Measurements from ENCODE around the gene RAPGEF6.

RAPGEF6 gene

GRCh38 chr5:131630208-131630962 lies 4.6 kb downstream of the RAPGEF6 start:
- H3K9me2 ChIP-seq (replicated peaks; ENCODE audit: control insufficient read depth, low read length) = no peaks in the 10 kb centered on the region
- no peaks in the 10 kb centered on the region for H3K9me3 ChIP-seq (ENCODE audit: control insufficient read depth, insufficient read depth, low read length)
- TF ChIP-seq, protein P1, sequence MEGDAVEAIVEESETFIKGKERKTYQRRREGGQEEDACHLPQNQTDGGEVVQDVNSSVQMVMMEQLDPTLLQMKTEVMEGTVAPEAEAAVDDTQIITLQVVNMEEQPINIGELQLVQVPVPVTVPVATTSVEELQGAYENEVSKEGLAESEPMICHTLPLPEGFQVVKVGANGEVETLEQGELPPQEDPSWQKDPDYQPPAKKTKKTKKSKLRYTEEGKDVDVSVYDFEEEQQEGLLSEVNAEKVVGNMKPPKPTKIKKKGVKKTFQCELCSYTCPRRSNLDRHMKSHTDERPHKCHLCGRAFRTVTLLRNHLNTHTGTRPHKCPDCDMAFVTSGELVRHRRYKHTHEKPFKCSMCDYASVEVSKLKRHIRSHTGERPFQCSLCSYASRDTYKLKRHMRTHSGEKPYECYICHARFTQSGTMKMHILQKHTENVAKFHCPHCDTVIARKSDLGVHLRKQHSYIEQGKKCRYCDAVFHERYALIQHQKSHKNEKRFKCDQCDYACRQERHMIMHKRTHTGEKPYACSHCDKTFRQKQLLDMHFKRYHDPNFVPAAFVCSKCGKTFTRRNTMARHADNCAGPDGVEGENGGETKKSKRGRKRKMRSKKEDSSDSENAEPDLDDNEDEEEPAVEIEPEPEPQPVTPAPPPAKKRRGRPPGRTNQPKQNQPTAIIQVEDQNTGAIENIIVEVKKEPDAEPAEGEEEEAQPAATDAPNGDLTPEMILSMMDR (IDR thresholded peaks at IDR 0.05; ENCODE audit: low read depth, low read length, poor library complexity, severe bottlenecking) = no peak
- TF ChIP-seq EZH2phosphoT487 (IDR thresholded peaks at IDR 0.05; ENCODE audit: borderline replicate concordance, low read length) = no peak
- peaks cover 49% of the 10 kb centered on the region for H4K20me1 ChIP-seq (ENCODE audit: control insufficient read depth, insufficient read depth, low read depth, low read length)
- H3K27me3 ChIP-seq (ENCODE audit: control insufficient read depth, low read length) = no peaks in the 10 kb centered on the region
- H3K79me2 ChIP-seq (ENCODE audit: control insufficient read depth, low read length) = peaks cover 97% of the 10 kb centered on the region
- peaks cover 52% of the 10 kb centered on the region for H3K4me1 ChIP-seq (ENCODE audit: control insufficient read depth, low read length)
- H3K36me3 ChIP-seq (ENCODE audit: control insufficient read depth, low read length) = peaks cover 81% of the 10 kb centered on the region
- H3K4me3 ChIP-seq (ENCODE audit: low read length) = no peak overlapping the region
- H3F3A ChIP-seq (ENCODE audit: control insufficient read depth, insufficient read depth) = peaks cover 9% of the 10 kb centered on the region; the same call in 1 of the 2 replicates
- H3K27ac ChIP-seq (ENCODE audit: low read depth, low read length) = no peak overlapping the region
- peak overlapping the region; percentile 83 for H3K4me2 ChIP-seq (ENCODE audit: low read length)

DNA sequence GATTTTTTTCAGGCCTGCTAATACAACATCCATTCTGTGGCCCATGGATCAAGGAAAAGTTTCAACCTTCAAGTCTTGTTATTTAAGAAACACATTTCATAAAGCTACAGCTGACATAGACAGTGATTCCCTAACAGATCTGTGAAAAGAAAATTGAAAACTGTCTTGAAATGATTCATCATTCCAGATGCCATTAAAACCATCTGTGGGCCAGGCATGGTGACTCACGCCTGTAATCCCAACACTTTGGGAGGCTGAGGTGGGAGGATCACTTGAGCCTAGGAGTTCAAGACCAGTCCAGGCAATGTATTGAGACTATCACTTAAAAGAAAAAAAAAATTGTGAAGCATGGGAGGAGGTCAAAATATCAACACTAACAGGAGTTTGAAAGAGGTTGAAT lies 6.0 kb downstream of the RAPGEF6 start:
- peaks cover 100% of the 10 kb centered on the region for H3K79me2 ChIP-seq (ENCODE audit: control insufficient read depth, low read length)
- H3K27ac ChIP-seq (ENCODE audit: low read depth, low read length) = no peak overlapping the region
- H3K27me3 ChIP-seq (ENCODE audit: control insufficient read depth, low read length) = no peaks in the 10 kb centered on the region
- TF ChIP-seq EZH2phosphoT487 (IDR thresholded peaks at IDR 0.05; ENCODE audit: borderline replicate concordance, low read length) = no peak
- TF ChIP-seq, protein P1 (IDR thresholded peaks at IDR 0.05; ENCODE audit: low read depth, low read length, poor library complexity, severe bottlenecking) = no peak
- peaks cover 6% of the 10 kb centered on the region; the same call in 1 of the 2 replicates for H3F3A ChIP-seq (ENCODE audit: control insufficient read depth, insufficient read depth)
- no peaks in the 10 kb centered on the region for H3K9me3 ChIP-seq (ENCODE audit: control insufficient read depth, insufficient read depth, low read length)
- peaks cover 84% of the 10 kb centered on the region for H3K36me3 ChIP-seq (ENCODE audit: control insufficient read depth, low read length)
- H3K4me2 ChIP-seq (ENCODE audit: low read length) = 0 out of 2 replicates have a peak overlapping the region, but pooled peaks have one; percentile 0
- no peaks in the 10 kb centered on the region for H3K9me2 ChIP-seq (replicated peaks; ENCODE audit: control insufficient read depth, low read length)
- peaks cover 52% of the 10 kb centered on the region for H3K4me1 ChIP-seq (ENCODE audit: control insufficient read depth, low read length)
- H4K20me1 ChIP-seq (ENCODE audit: control insufficient read depth, insufficient read depth, low read depth, low read length) = peaks cover 59% of the 10 kb centered on the region
- no peak overlapping the region for H3K4me3 ChIP-seq (ENCODE audit: low read length)

DNA sequence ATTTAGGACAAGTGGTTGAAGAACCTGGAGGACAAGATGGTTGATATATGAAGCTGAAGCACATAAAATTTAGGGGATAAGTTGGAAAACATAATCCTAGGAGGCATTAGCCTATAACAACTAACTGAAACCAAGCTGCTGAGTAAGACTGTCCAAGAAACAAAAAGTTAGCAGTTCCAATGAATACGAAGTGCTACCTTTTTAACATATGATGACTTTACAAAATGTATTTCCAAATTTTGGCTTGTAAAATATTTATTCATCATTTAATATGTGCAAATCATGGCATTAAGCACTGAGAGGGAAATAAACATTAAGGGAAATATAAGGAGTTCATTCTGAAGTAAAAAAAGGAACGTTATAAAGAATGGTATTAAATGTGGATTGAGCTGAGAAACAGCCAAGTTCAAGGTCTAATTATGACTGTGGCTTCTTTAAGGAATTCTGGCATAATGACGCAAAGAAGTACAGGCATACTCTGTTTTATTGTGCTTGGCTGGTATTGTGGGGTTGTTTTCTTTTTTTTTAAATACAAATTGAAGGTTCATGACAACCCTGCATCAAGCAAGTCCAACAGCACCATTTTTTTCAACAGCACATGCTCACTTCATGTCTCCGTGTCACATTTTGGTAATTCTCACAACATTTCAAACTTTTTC lies 7.7 kb downstream of the RAPGEF6 start:
- Histone ChIP-seq H4K20me1 (ENCODE audit: control insufficient read depth, insufficient read depth, low read depth, low read length) (peaks cover 70% of the 10 kb centered on the region), H3K27ac (ENCODE audit: low read depth, low read length) (no peak overlapping the region), H3K9me2 (replicated peaks; ENCODE audit: control insufficient read depth, low read length) (no peaks in the 10 kb centered on the region), H3K36me3 (ENCODE audit: control insufficient read depth, low read length) (peaks cover 84% of the 10 kb centered on the region), H3K4me1 (ENCODE audit: control insufficient read depth, low read length) (peaks cover 40% of the 10 kb centered on the region), H3K4me3 (ENCODE audit: low read length) (no peak overlapping the region), H3K4me2 (ENCODE audit: low read length) (no peak overlapping the region), H3F3A (ENCODE audit: control insufficient read depth, insufficient read depth) (peaks cover 4% of the 10 kb centered on the region; the same call in 1 of the 2 replicates), H3K79me2 (ENCODE audit: control insufficient read depth, low read length) (peaks cover 100% of the 10 kb centered on the region), H3K9me3 (ENCODE audit: control insufficient read depth, insufficient read depth, low read length) (no peaks in the 10 kb centered on the region), H3K27me3 (ENCODE audit: control insufficient read depth, low read length) (no peaks in the 10 kb centered on the region)
- TF ChIP-seq EZH2phosphoT487 (IDR thresholded peaks at IDR 0.05; ENCODE audit: borderline replicate concordance, low read length) = no peak
- TF ChIP-seq, protein P1 (IDR thresholded peaks at IDR 0.05; ENCODE audit: low read depth, low read length, poor library complexity, severe bottlenecking) = no peak
